ENCODE data around the gene CNIH2. TPM values are rescaled to one million over a fixed set of nuclear protein-coding genes. Genes with fewer than 3 reads are reported as not detected.
A peak's percentile ranks its signal among the peaks of the same experiment; 100 is the strongest.

CNIH2 gene
- total and polyA plus RNA-seq, 9 of the 15 experiments (the other 6 are each of a cell fraction or from before 2014, with no cell fraction given): 0.26 to 0.89 (median 0.40) TPM; not detected in 4

- TF ChIP-seq FOSL1 (tag; conservative IDR thresholded peaks at IDR 0.05) (no peak), GTF2E2 (tag; IDR thresholded peaks at IDR 0.05) (no peak), ATF3 (IDR thresholded peaks at IDR 0.05) (peak; percentile 30; the same call in 1 of the 2 replicates), ATF3 (CRISPR knock-in tag; conservative IDR thresholded peaks at IDR 0.05) (no peak)
These were observed 13.9 kb downstream of the CNIH2 start, which contains the start of gene TMEM151A (continued) for GRCh38 chr11:66291706-66292542.

GRCh38 chr11:66292543-66293332, 14.8 kb downstream of the CNIH2 start:
- WGBS (ENCODE audit: insufficient coverage, low coverage, missing lambda C conversion rate): 18% methylated on average over 13 of the region's 17 CpGs
- peaks cover 14 to 54% of the 10 kb centered on the region in 2 experiments for H3K4me1 ChIP-seq (replicated peaks in 1 of 2; ENCODE audit: control insufficient read depth in 2 of 2, insufficient read depth in 2 of 2, low read length in 2 of 2)
- ChIA-PET POLR2A (no interaction called here), CTCF (ENCODE audit: low intra/inter-chr PET ratio) (no interaction called here)
- H3K4me2 ChIP-seq (ENCODE audit: insufficient read depth, low read length): no peak overlapping the region
- ATAC-seq (no peak), FAIRE-seq (no peak), DNase-seq (ENCODE audit: extremely low read depth in 1 of 4, low spot score in 3 of 4) (no peak)
- no peak overlapping the region for H3K27ac ChIP-seq (ENCODE audit: extremely low read depth, low read depth, low read length)
- H3K9me1 ChIP-seq (ENCODE audit: control insufficient read depth, insufficient read depth, low read length): no peaks in the 10 kb centered on the region
- H3K27me3 ChIP-seq (ENCODE audit: control insufficient read depth in 2 of 2, insufficient read depth in 2 of 2, low read length in 2 of 2): peaks cover 0 to 8% of the 10 kb centered on the region in 2 experiments; a peak in 2 of 5 replicates
- H3K79me2 ChIP-seq (ENCODE audit: control insufficient read depth, insufficient read depth, low read length): peaks cover 11% of the 10 kb centered on the region
- H3K36me3 ChIP-seq (ENCODE audit: control insufficient read depth, insufficient read depth, low read length): peaks cover under 1% of the 10 kb centered on the region; the same call in 1 of the 3 replicates
- intact Hi-C loops (cut with micrococcal nuclease): no loop called here
- no peak overlapping the region for H3K9ac ChIP-seq (ENCODE audit: insufficient read depth in 1 of 2, low read depth in 2 of 2, low read length in 2 of 2)
- no peak for TF ChIP-seq HNRNPH1 (optimal IDR thresholded peaks at IDR 0.05; ENCODE audit: low read depth, low read length)
- TF ChIP-seq BHLHE40 (IDR thresholded peaks at IDR 0.05; ENCODE audit: low read length): peak; percentile 53; the same call in 1 of the 2 replicates
- no peak for TF ChIP-seq FOXK1 (CRISPR knock-in tag; IDR thresholded peaks at IDR 0.05; ENCODE audit: borderline replicate concordance)
- TF ChIP-seq MAX (CRISPR knock-in tag; IDR thresholded peaks at IDR 0.05): peak; percentile 15; the same call in 1 of the 2 replicates
- H4K20me1 ChIP-seq (replicated peaks; ENCODE audit: control insufficient read depth, insufficient read depth, low read length): 0 out of 2 replicates have a peak, but pooled peaks cover 5% of the 10 kb centered on the region
- BruUV-seq (replicated peaks): no TSS peak
- H3K9me3 ChIP-seq (replicated peaks; ENCODE audit: control insufficient read depth, insufficient read depth, low read depth, low read length): no peaks in the 10 kb centered on the region
- in situ Hi-C loops (cut with MboI): no loop called here
- H2AFZ ChIP-seq (ENCODE audit: low read depth, low read length): no peak overlapping the region
- no peak overlapping the region for H3K4me3 ChIP-seq

Data from K562 (cell line).